Measurements from ENCODE around the gene RFT1.

- TF ChIP-seq CTCF (IDR thresholded peaks at IDR 0.05) (no peak), POLR2A (IDR thresholded peaks at IDR 0.05; ENCODE audit: low read depth) (no peak), EP300 (IDR thresholded peaks at IDR 0.05) (no peak)
Observed at GRCh38 chr3:53144862-53145712, 14.9 kb upstream of the RFT1 start.

Measured in esophagus muscularis mucosa (tissue), 4 donors.